HG03135 (cell line): Measurements from ENCODE around the gene PCED1B.

Experiments
- ATAC-seq: cut with Tn5 transposase; IDR thresholded peaks from one replicate; pipeline ENCODE4 v1.9.1; 2021; ENCODE audit warnings: mild to moderate bottlenecking, moderate library complexity; ENCODE audit not compliant: unreplicated experiment

The PCED1B gene

GRCh38 chr12:47067176-47067575 is 12.2 kb upstream of the PCED1B start:
- ATAC-seq = no peak

- no peak for ATAC-seq
Measured at GRCh38 chr12:47067771-47068431, 11.5 kb upstream of the PCED1B start.

- ATAC-seq = no peak
Measured at GRCh38 chr12:47068539-47068938, 10.9 kb upstream of the PCED1B start.

GRCh38 chr12:47070310-47070709 is 9.1 kb upstream of the PCED1B start:
- ATAC-seq = no peak

- ATAC-seq = no peak
Measured at GRCh38 chr12:47071241-47071852, 8.1 kb upstream of the PCED1B start.

- ATAC-seq = no peak
Measured at GRCh38 chr12:47073951-47074350, 5.5 kb upstream of the PCED1B start.

GRCh38 chr12:47074757-47075156 is 4.7 kb upstream of the PCED1B start:
- ATAC-seq = no peak

- ATAC-seq = no peak
Measured at GRCh38 chr12:47075192-47076084, 4.0 kb upstream of the PCED1B start.

GRCh38 chr12:47077206-47078085 is 2.0 kb upstream of the PCED1B start:
- ATAC-seq = no peak

- no peak for ATAC-seq
Measured at GRCh38 chr12:47078086-47078395, 1.4 kb upstream of the PCED1B start.

GRCh38 chr12:47078733-47079467 is 521 bp upstream of the PCED1B start:
- no peak for ATAC-seq

GRCh38 chr12:47079981-47080724 is 732 bp downstream of the PCED1B start:
- ATAC-seq = no peak

- no peak for ATAC-seq
Measured at GRCh38 chr12:47080725-47081502, 1.5 kb downstream of the PCED1B start.

GRCh38 chr12:47082283-47082682 is 2.9 kb downstream of the PCED1B start:
- no peak for ATAC-seq

- ATAC-seq = no peak
Measured at GRCh38 chr12:47082796-47083621, 3.6 kb downstream of the PCED1B start.

GRCh38 chr12:47084172-47084571 is 4.8 kb downstream of the PCED1B start:
- no peak for ATAC-seq

GRCh38 chr12:47085815-47086252 is 6.4 kb downstream of the PCED1B start:
- no peak for ATAC-seq

- no peak for ATAC-seq
Measured at GRCh38 chr12:47087088-47087688, 7.8 kb downstream of the PCED1B start.
